Pancreas (tissue), 10 donors: ENCODE data around the gene SBNO1. TPM values are rescaled to one million over a fixed set of nuclear protein-coding genes. Genes with fewer than 3 reads are reported as not detected.

Source experiments
- ATAC-seq, 4 donors: fragments of 200-7000 bp; cut with Tn5 transposase; one replicate each; pipeline versions ENCODE4 v1.8.0 to v1.9.1; 2020; ENCODE audit warnings: mild to moderate bottlenecking in 4 of 4, moderate library complexity in 4 of 4
- DNase-seq, 6 donors: peaks; one replicate each; pipeline ENCODE4 v3.0.0-alpha.2; 2020
- FAIRE-seq: peaks from 2 replicates; lab custom pipeline; 2012; peaks lifted over from hg19 to GRCh38; lab: Jason Lieb, UNC
- H3K27ac ChIP-seq, 4 donors: fragments of 200-600 bp; sonication (generic); 1 replicate in 3 of 4; 2 replicates in 1 of 4; pipeline versions ENCODE4 v1.5.0 to v1.8.0; 2020
- H3K27me3 ChIP-seq, 4 donors: fragments of 200-600 bp; one replicate each; pipeline ENCODE4 v1.8.0; 2021
- H3K36me3 ChIP-seq, 3 donors: fragments of 200-600 bp; sonication (generic) in 1 of 3; one replicate each; pipeline versions ENCODE4 v1.5.0 to v1.8.0; 2020 to 2021
- H3K4me1 ChIP-seq, 3 donors: fragments of 200-600 bp; one replicate each; pipeline ENCODE4 v1.8.0; 2021
- H3K4me3 ChIP-seq, 4 donors: fragments of 200-600 bp; sonication (generic) in 2 of 4; one replicate each; pipeline versions ENCODE4 v1.5.0 to v1.8.0; 2020 to 2021
- H3K9me3 ChIP-seq, 4 donors: fragments of 200-600 bp; one replicate each; pipeline ENCODE4 v1.8.0; 2021
- WGBS, 2 donors: extraction: QIAGEN DNeasy Blood & Tissue Kit; methylation state at CpG; one replicate each; pipeline ENCODE4 v1.1.7; 2013; 5-methylcytosine and 5-hydroxymethylcytosine counted together
- intact Hi-C, 3 donors: fragments of 100-400 bp; cut with DNase I; formaldehyde crosslinking; loops; one replicate each; pipeline versions ENCODE4 v1.11.1 to v1.14.2; 2022
- polyA plus RNA-seq, 2 donors: library from polyadenylated mRNA; stranded (reverse); fragments of 200-250 nt; gene quantifications; one replicate each; pipeline ENCODE4 v1.2.3, GENCODE V29; 2013
- total RNA-seq, 6 donors: library from RNA; stranded (reverse); fragmentation: NEBNext Ultra II Directional in 4 of 6; extraction: Animal tissue kit (Norgen Biotek cat#: 25700) in 4 of 6; gene quantifications; one replicate each; pipeline versions ENCODE4 v1.2.1 to v1.2.4, GENCODE V29; 2021 to 2023
- TF ChIP-seq, protein P1 (sequence below), 4 donors: fragments of 200-600 bp; sonication (generic) in 3 of 4; IDR thresholded peaks; one replicate each; pipeline versions ENCODE4 v1.5.0 to v1.8.0; 2021; ENCODE audit warnings: antibody characterized with exemption in 4 of 4
- donor health status: healthy with polysubstance abuse.
- donor health status: DM: no; HTN: no; CAD: no; lungs with moderate emphysema.
- donor health status: DM: no; HTN: no; CAD: no.
- donor health status: control.
- donor health status: control.
- donor health status: Bipolar disorder and iron deficiency.
- donor health status: DM: yes; HTN: yes; CAD: no.
- donor health status: DM: no; HTN: no; CAD: no.
- donor health status: DM: no; HTN: no; CAD: no.
- donor health status: DM: yes; HTN: yes; CAD: no.

Gene SBNO1
- total and polyA plus RNA-seq, 8 donors, result 2.6 to 16.3 (median 8.8) TPM

GRCh38 chr12:123273166-123273565, 91.5 kb downstream of the SBNO1 start:
- WGBS, 2 donors, result 86 to 89% methylated on average over 15 of the region's 15 CpGs
- peak in 1 of 6 donors; percentile 33 for DNase-seq
- no peaks in the 10 kb centered on the region for H3K27me3 ChIP-seq
- intact Hi-C loops, result no loop called here
- peaks cover 0 to 4% (median 3%) of the 10 kb centered on the region in 3 donors for H3K4me1 ChIP-seq
- no peak for ATAC-seq
- no peak overlapping the region for H3K4me3 ChIP-seq
- H3K9me3 ChIP-seq, result no peaks in the 10 kb centered on the region
- no peaks in the 10 kb centered on the region for H3K36me3 ChIP-seq
- FAIRE-seq, result no peak
- TF ChIP-seq, protein P1, sequence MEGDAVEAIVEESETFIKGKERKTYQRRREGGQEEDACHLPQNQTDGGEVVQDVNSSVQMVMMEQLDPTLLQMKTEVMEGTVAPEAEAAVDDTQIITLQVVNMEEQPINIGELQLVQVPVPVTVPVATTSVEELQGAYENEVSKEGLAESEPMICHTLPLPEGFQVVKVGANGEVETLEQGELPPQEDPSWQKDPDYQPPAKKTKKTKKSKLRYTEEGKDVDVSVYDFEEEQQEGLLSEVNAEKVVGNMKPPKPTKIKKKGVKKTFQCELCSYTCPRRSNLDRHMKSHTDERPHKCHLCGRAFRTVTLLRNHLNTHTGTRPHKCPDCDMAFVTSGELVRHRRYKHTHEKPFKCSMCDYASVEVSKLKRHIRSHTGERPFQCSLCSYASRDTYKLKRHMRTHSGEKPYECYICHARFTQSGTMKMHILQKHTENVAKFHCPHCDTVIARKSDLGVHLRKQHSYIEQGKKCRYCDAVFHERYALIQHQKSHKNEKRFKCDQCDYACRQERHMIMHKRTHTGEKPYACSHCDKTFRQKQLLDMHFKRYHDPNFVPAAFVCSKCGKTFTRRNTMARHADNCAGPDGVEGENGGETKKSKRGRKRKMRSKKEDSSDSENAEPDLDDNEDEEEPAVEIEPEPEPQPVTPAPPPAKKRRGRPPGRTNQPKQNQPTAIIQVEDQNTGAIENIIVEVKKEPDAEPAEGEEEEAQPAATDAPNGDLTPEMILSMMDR (IDR thresholded peaks at IDR 0.05), result no peak
- H3K27ac ChIP-seq, result no peak overlapping the region

DNA sequence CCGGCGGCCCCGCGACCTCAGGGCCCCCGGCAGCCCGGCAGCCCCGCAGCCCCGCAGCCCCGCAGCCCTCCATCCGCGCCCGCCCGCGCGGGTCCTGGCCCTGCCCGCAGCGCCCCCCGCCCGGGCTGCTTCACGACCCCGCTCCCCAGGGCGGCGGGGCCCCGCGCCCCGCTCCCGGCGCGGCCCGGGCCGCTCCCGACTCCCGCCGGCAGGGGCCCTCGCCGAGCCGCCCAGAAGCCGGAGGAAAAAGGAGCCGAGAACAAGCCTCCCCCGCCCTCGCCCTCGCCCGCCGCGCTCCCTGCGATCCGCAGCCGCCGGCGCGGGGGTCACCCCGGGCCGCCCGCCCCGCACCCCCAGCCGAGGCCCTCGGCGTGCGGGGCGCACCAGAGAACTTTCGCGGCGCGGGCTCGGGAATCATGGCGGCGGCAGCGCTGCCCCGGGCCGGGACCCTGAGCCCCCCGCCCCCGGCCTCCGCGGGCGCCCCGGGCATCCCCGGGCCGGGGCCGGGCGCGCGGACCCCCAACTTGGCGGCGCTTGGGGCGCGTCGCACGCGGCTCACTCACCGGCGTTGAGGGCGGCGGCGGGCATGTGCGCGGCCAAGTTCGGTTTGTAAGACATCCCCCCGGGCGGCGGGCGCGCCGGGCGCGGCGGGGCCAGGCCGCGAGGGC, 93.5 kb downstream of the SBNO1 start:
- H3K36me3 ChIP-seq, result no peaks in the 10 kb centered on the region
- no peak for FAIRE-seq
- peak; percentile 65 to 90 (median 76) for DNase-seq
- peaks cover 0 to 4% (median 3%) of the 10 kb centered on the region in 3 donors for H3K4me1 ChIP-seq
- WGBS, 2 donors, result 1 to 3% methylated on average over 18 to 108 of the region's 108 CpGs
- TF ChIP-seq, protein P1 (IDR thresholded peaks at IDR 0.05), result peak in 3 of 4 donors; percentile 17 to 33 (median 22)
- H3K27ac ChIP-seq, result peak overlapping the region in 2 of 4 donors; percentile 58 to 79
- H3K4me3 ChIP-seq, result peak overlapping the region; percentile 59 to 91 (median 81)
- no peaks in the 10 kb centered on the region for H3K27me3 ChIP-seq
- intact Hi-C loops, result no loop called here
- no peaks in the 10 kb centered on the region for H3K9me3 ChIP-seq
- peak; percentile 71 to 81 (median 76) for ATAC-seq

- H3K4me3 ChIP-seq, result peak overlapping the region; percentile 59 to 91 (median 81)
- H3K36me3 ChIP-seq, result no peaks in the 10 kb centered on the region
- H3K4me1 ChIP-seq, result peaks cover 0 to 4% (median 3%) of the 10 kb centered on the region in 3 donors
- ATAC-seq, result peak; percentile 3 to 12 (median 7)
- peak in 3 of 6 donors; percentile 46 to 81 (median 68) for DNase-seq
- TF ChIP-seq, protein P1 (IDR thresholded peaks at IDR 0.05), result no peak
- FAIRE-seq, result no peak
- no peaks in the 10 kb centered on the region for H3K27me3 ChIP-seq
- peak overlapping the region; percentile 62 to 79 (median 69) for H3K27ac ChIP-seq
- no peaks in the 10 kb centered on the region for H3K9me3 ChIP-seq
- WGBS, 2 donors, result 0 to 1% methylated on average over 40 to 51 of the region's 51 CpGs
- intact Hi-C loops, result no loop called here
These were observed 94.2 kb downstream of the SBNO1 start for GRCh38 chr12:123270214-123271000.

DNA sequence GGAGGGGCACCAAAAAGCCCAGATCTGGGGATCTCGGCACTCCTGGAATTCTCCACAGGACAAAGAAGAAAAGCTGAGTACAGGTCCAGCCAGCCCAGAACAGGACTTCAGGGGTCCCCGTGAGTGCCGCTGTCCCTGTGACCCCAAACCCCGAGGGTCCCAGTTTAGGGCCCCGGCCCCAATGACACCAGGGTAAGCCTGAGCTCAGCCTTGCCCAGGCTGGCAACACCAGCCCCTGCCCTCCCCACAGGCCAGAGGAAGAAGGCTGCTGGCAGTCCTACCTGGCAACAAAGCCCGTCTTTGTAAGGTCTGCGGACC, 94.8 kb downstream of the SBNO1 start:
- TF ChIP-seq, protein P1 (IDR thresholded peaks at IDR 0.05), result no peak
- H3K27ac ChIP-seq, result peak overlapping the region; percentile 62 to 79 (median 69)
- no peaks in the 10 kb centered on the region for H3K36me3 ChIP-seq
- intact Hi-C loops, result no loop called here
- FAIRE-seq (no peak), DNase-seq (peak in 1 of 6 donors; percentile 41), ATAC-seq (peak in 3 of 4 donors; percentile 5 to 40 (median 7))
- no peaks in the 10 kb centered on the region for H3K27me3 ChIP-seq
- H3K9me3 ChIP-seq, result no peaks in the 10 kb centered on the region
- H3K4me3 ChIP-seq, result peak overlapping the region; percentile 59 to 91 (median 81)
- H3K4me1 ChIP-seq, result peaks cover 0 to 4% (median 3%) of the 10 kb centered on the region in 3 donors
- WGBS, 2 donors, result 5 to 6% methylated on average over 7 of the region's 7 CpGs
